HepG2 (cell line): ENCODE measurements around the gene GNG13.

Experiments
- KLF16 ChIP-seq, 2 experiments: sonication (generic) in 1 of 2; formaldehyde crosslinking in 1 of 2; IDR thresholded peaks; 2 replicates each; pipeline versions ENCODE4 v1.6.1 to v1.8.0; 2016 to 2023; ENCODE audit warnings: missing genetic modification reagents in 2 of 2, missing compliant biosample characterization in 1 of 2
- ZNF225 ChIP-seq: sonication (generic); formaldehyde crosslinking; IDR thresholded peaks from 2 replicates; pipeline ENCODE4 v1.4.0; 2020; ENCODE audit warnings: mild to moderate bottlenecking, missing genetic modification reagents
- ZNF468 ChIP-seq: sonication (generic); formaldehyde crosslinking; IDR thresholded peaks from 2 replicates; pipeline ENCODE4 v1.8.0; 2022; ENCODE audit warnings: mild to moderate bottlenecking, moderate library complexity, missing genetic modification reagents
- ZNF580 ChIP-seq: IDR thresholded peaks from 2 replicates; pipeline ENCODE4 v1.6.1; 2016; ENCODE audit warnings: low read depth, borderline replicate concordance
- ZSCAN20 ChIP-seq: sonication (generic); formaldehyde crosslinking; IDR thresholded peaks from 2 replicates; pipeline ENCODE4 v1.4.0; 2020; ENCODE audit warnings: missing genetic modification reagents, mild to moderate bottlenecking, borderline replicate concordance

DNA sequence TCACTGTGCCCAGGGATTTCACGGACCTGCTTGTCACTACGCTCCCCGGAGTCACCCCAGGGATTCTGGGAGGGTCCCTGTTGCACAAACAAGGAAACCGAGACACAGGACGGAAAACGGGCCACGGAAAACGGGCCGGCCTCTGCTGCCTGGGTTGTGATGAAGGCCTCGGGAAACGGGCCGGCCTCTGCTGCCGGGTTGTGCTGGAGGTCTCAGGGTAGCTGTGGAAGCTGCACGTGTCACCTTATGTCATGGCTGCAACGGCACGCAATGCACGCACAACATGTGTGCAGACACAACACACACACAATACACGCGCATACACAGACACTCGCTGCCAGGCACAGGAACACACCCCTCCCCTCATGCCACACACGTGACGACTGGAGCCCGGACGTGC, 27.0 kb upstream of the GNG13 start:
- no peak for TF ChIP-seq ZNF225 (CRISPR knock-in tag)
- TF ChIP-seq ZSCAN20 (CRISPR knock-in tag): no peak
- no peak for TF ChIP-seq ZNF468
- no peak for TF ChIP-seq KLF16 (CRISPR knock-in tag; IDR thresholded peaks at IDR 0.05)
- TF ChIP-seq ZNF580 (CRISPR knock-in tag): no peak
